DND-41 (cell line): ENCODE data around the gene NRCAM.

Experiments
- ATAC-seq: fragments of 200-7000 bp; cut with Tn5 transposase; 3 replicates; pipeline ENCODE4 v1.9.1; 2021; ENCODE audit warnings: low read depth; ENCODE audit not compliant: insufficient read depth
- DNase-seq: peaks from one replicate; pipeline ENCODE4 v3.0.0-alpha.2; 2020
- H2AFZ ChIP-seq: 2 replicates; pipeline ENCODE4 v1.6.0; 2012; ENCODE audit warnings: low read depth, low read length
- H3K27ac ChIP-seq: 2 replicates; pipeline ENCODE4 v1.5.1; 2012; ENCODE audit warnings: low read length, inconsistent platforms
- H3K27me3 ChIP-seq: fragments of 200-600 bp; sonication (generic); 2 replicates; pipeline ENCODE4 v1.6.0; 2012; ENCODE audit warnings: low read length, mild to moderate bottlenecking, inconsistent platforms; ENCODE audit not compliant: insufficient read depth, poor library complexity
- H3K36me3 ChIP-seq: 2 replicates; pipeline ENCODE4 v1.5.1; 2012; ENCODE audit warnings: low read length, inconsistent platforms; ENCODE audit not compliant: insufficient read depth
- H3K4me1 ChIP-seq: 2 replicates; pipeline ENCODE4 v1.5.1; 2012; ENCODE audit warnings: mild to moderate bottlenecking, low read length; ENCODE audit not compliant: insufficient read depth
- H3K4me2 ChIP-seq: 2 replicates; pipeline ENCODE4 v1.6.0; 2012; ENCODE audit warnings: mild to moderate bottlenecking, moderate library complexity, low read length, inconsistent platforms; ENCODE audit not compliant: insufficient read depth
- H3K4me3 ChIP-seq, 2 experiments: fragments of 200-600 bp in 1 of 2; shearing (Covaris generic) in 1 of 2; 2 replicates each; pipeline ENCODE4 v1.5.1; 2012 to 2016; ENCODE audit warnings: inconsistent platforms in 2 of 2, low read length in 2 of 2, mild to moderate bottlenecking in 2 of 2, low read depth in 1 of 2, moderate library complexity in 1 of 2
- H3K79me2 ChIP-seq: 2 replicates; pipeline ENCODE4 v1.6.0; 2012; ENCODE audit warnings: low read length, inconsistent platforms; ENCODE audit not compliant: insufficient read depth
- H3K9ac ChIP-seq: 2 replicates; pipeline ENCODE4 v1.6.0; 2012; ENCODE audit warnings: low read depth, mild to moderate bottlenecking, inconsistent platforms, low read length, moderate library complexity
- H3K9me3 ChIP-seq: 2 replicates; pipeline ENCODE4 v1.5.1; 2012; ENCODE audit warnings: low read length, moderate library complexity, mild to moderate bottlenecking, inconsistent platforms; ENCODE audit not compliant: insufficient read depth, severe bottlenecking
- H4K20me1 ChIP-seq: 2 replicates; pipeline ENCODE4 v1.6.0; 2012; ENCODE audit warnings: low read length; ENCODE audit not compliant: insufficient read depth
- CTCF ChIP-seq: IDR thresholded peaks from 2 replicates; pipeline ENCODE4 v1.5.1; 2012; ENCODE audit warnings: borderline replicate concordance, low read length, moderate library complexity, mild to moderate bottlenecking; ENCODE audit not compliant: poor library complexity, severe bottlenecking; ENCODE audit errors: extremely low read depth
- EZH2 ChIP-seq: IDR thresholded peaks from 3 replicates; pipeline ENCODE4 v1.6.1; 2012; ENCODE audit warnings: borderline replicate concordance, low read depth, mild to moderate bottlenecking, moderate library complexity, low read length, inconsistent platforms; ENCODE audit not compliant: severe bottlenecking

Gene NRCAM

GRCh38 chr7:108145401-108145800 lies 310.8 kb downstream of the NRCAM start:
- no peak overlapping the region for H2AFZ ChIP-seq
- no peaks in the 10 kb centered on the region for H3K79me2 ChIP-seq
- no peaks in the 10 kb centered on the region for H3K4me1 ChIP-seq
- H3K9me3 ChIP-seq = no peaks in the 10 kb centered on the region
- TF ChIP-seq CTCF (no peak), EZH2 (no peak)
- DNase-seq = no peak
- H3K27me3 ChIP-seq = peaks cover 9% of the 10 kb centered on the region
- H3K9ac ChIP-seq = no peak overlapping the region
- H3K36me3 ChIP-seq = no peaks in the 10 kb centered on the region
- no peak overlapping the region for H3K4me3 ChIP-seq
- H3K27ac ChIP-seq = no peak overlapping the region
- ATAC-seq = no peak
- H4K20me1 ChIP-seq = no peaks in the 10 kb centered on the region
- H3K4me2 ChIP-seq = no peak overlapping the region

- no peaks in the 10 kb centered on the region for H3K36me3 ChIP-seq
- H3K4me1 ChIP-seq = no peaks in the 10 kb centered on the region
- H4K20me1 ChIP-seq = no peaks in the 10 kb centered on the region
- H3K9me3 ChIP-seq = no peaks in the 10 kb centered on the region
- ATAC-seq = no peak
- no peak overlapping the region for H3K4me2 ChIP-seq
- no peak overlapping the region for H3K4me3 ChIP-seq
- DNase-seq = no peak
- H3K27me3 ChIP-seq = peaks cover 13% of the 10 kb centered on the region
- TF ChIP-seq EZH2 (no peak), CTCF (no peak)
- no peaks in the 10 kb centered on the region for H3K79me2 ChIP-seq
- H3K9ac ChIP-seq = no peak overlapping the region
- no peak overlapping the region for H3K27ac ChIP-seq
- H2AFZ ChIP-seq = no peak overlapping the region
Observed at GRCh38 chr7:108144931-108145330, 311.3 kb downstream of the NRCAM start.

DNA sequence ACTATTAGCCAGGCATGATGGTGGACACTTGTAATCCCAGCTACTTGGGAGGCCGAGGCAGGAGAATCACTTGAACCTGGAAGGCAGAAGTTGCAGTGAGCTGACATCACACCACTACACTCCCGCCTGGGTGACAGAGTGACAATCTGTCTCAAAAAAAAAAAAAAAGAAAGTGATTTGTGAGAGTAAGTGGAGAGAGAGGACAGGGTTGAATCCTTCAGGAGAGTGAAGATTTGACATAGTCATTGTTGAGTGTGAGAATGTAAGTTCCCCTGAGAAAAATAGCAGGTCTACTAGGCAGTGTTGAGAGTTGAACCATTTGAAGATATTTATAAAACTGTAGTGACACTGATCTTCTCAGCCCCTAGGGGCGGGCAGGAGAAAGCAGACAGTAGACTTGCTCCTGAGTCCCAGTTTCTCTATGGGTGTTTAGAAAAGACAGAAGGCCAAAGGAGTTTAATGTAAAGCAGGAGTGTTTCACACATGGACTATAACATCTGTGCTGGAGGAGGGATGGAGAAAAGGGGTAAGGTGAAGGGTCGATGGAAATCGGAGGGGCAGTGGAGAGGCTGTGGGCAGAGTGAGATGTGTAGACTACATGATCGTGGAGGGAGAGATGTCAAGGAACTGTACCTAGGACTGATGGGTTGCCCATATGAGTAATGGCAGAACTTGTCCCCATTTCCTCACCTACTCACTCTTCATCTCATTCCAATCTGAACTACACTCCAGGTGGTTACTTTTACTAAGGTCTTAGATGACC lies 312.4 kb downstream of the NRCAM start:
- DNase-seq = no peak
- H3K9me3 ChIP-seq = no peaks in the 10 kb centered on the region
- no peak overlapping the region for H2AFZ ChIP-seq
- ATAC-seq = no peak
- H3K36me3 ChIP-seq = no peaks in the 10 kb centered on the region
- H3K4me2 ChIP-seq = no peak overlapping the region
- peaks cover 9% of the 10 kb centered on the region for H3K27me3 ChIP-seq
- H3K4me3 ChIP-seq = no peak overlapping the region
- no peaks in the 10 kb centered on the region for H3K4me1 ChIP-seq
- no peak overlapping the region for H3K9ac ChIP-seq
- no peaks in the 10 kb centered on the region for H3K79me2 ChIP-seq
- H3K27ac ChIP-seq = no peak overlapping the region
- TF ChIP-seq EZH2 (no peak), CTCF (no peak)
- H4K20me1 ChIP-seq = no peaks in the 10 kb centered on the region
